Measurements from ENCODE around the gene TNFRSF14. TPM values are rescaled to one million over a fixed set of nuclear protein-coding genes. Genes with fewer than 3 reads are reported as not detected.

The TNFRSF14 gene
- total and polyA plus RNA-seq, 2 of the 13 experiments (the other 11 are each of a cell fraction or from before 2014, with no cell fraction given): 11.9 to 49.9 TPM

- TF ChIP-seq ZNF503 (CRISPR knock-in tag; IDR thresholded peaks at IDR 0.05) (no peak), CREM (IDR thresholded peaks at IDR 0.05) (no peak), CREM (CRISPR knock-in tag; IDR thresholded peaks at IDR 0.05) (no peak), HNF1B (CRISPR knock-in tag; IDR thresholded peaks at IDR 0.05) (0 out of 2 replicates have a peak, but pooled peaks have one; percentile 21), ZFX (CRISPR knock-in tag; IDR thresholded peaks at IDR 0.05; ENCODE audit: low read depth) (no peak), SAFB2 (CRISPR knock-in tag; IDR thresholded peaks at IDR 0.05; ENCODE audit: borderline replicate concordance, low read depth) (no peak), PLSCR1 (CRISPR knock-in tag; IDR thresholded peaks at IDR 0.05; ENCODE audit: borderline replicate concordance) (no peak), XRCC5 (optimal IDR thresholded peaks at IDR 0.05; ENCODE audit: low read length) (no peak), ZBTB8A (CRISPR knock-in tag; IDR thresholded peaks at IDR 0.05; ENCODE audit: borderline replicate concordance, low read depth) (no peak), ZNF615 (CRISPR knock-in tag; IDR thresholded peaks at IDR 0.05; ENCODE audit: borderline replicate concordance) (no peak), NR2F6 (IDR thresholded peaks at IDR 0.05) (peak; percentile 89), NR2F6 (CRISPR knock-in tag; IDR thresholded peaks at IDR 0.05) (peak; percentile 90), POLR2AphosphoS2 (IDR thresholded peaks at IDR 0.05; ENCODE audit: low read depth, low read length) (no peak), ZBTB7B (CRISPR knock-in tag; IDR thresholded peaks at IDR 0.05) (0 out of 2 replicates have a peak, but pooled peaks have one; percentile 25), ZNF275 (CRISPR knock-in tag; IDR thresholded peaks at IDR 0.05; ENCODE audit: borderline replicate concordance) (no peak), ZC3H4 (CRISPR knock-in tag; IDR thresholded peaks at IDR 0.05; ENCODE audit: borderline replicate concordance) (no peak), SCMH1 (CRISPR knock-in tag; IDR thresholded peaks at IDR 0.05; ENCODE audit: borderline replicate concordance) (no peak), PPARG (CRISPR knock-in tag; conservative IDR thresholded peaks at IDR 0.05) (0 out of 2 replicates have a peak, but pooled peaks have one; percentile 33), GATA4 (IDR thresholded peaks at IDR 0.05; ENCODE audit: borderline replicate concordance, low read depth) (no peak), ZBED4 (CRISPR knock-in tag; IDR thresholded peaks at IDR 0.05; ENCODE audit: borderline replicate concordance) (no peak)
Observed at GRCh38 chr1:2571348-2571747, 15.2 kb downstream of the TNFRSF14 start (continued).

Data from HepG2 (cell line).